ENCODE data around the gene ARHGEF25. TPM values are rescaled to one million over a fixed set of nuclear protein-coding genes. Genes with fewer than 3 reads are reported as not detected.

Gene ARHGEF25
- total RNA-seq, 1 experiment from 2014 or later = not detected

- Histone ChIP-seq H3K9me3 (ENCODE audit: low read length) (no peaks in the 10 kb centered on the region), H3K27me3 (ENCODE audit: low read length) (no peaks in the 10 kb centered on the region), H3K4me1 (ENCODE audit: low read length) (peaks cover 25% of the 10 kb centered on the region), H3K9ac (ENCODE audit: low read length) (no peak overlapping the region), H3K79me2 (ENCODE audit: low read length) (no peaks in the 10 kb centered on the region), H4K20me1 (ENCODE audit: insufficient read depth, low read depth, low read length) (no peaks in the 10 kb centered on the region), H2AFZ (ENCODE audit: low read length) (no peak overlapping the region), H3K4me3 (ENCODE audit: low read length) (no peak overlapping the region), H3K9me2 (replicated peaks; ENCODE audit: insufficient read depth, low read length) (no peaks in the 10 kb centered on the region), H3K27ac (ENCODE audit: low read length) (no peak overlapping the region), H3K4me2 (ENCODE audit: low read depth, low read length, poor library complexity, severe bottlenecking) (no peak overlapping the region), H3K36me3 (ENCODE audit: insufficient read depth, low read length) (no peaks in the 10 kb centered on the region)
- no peak for DNase-seq
These were observed 2.0 kb upstream of the ARHGEF25 start for GRCh38 chr12:57609101-57609780.

- DNase-seq = no peak
- H3K4me1 ChIP-seq (ENCODE audit: low read length) = peaks cover 30% of the 10 kb centered on the region
- no peaks in the 10 kb centered on the region for H3K9me3 ChIP-seq (ENCODE audit: low read length)
- H4K20me1 ChIP-seq (ENCODE audit: insufficient read depth, low read depth, low read length) = no peaks in the 10 kb centered on the region
- no peaks in the 10 kb centered on the region for H3K79me2 ChIP-seq (ENCODE audit: low read length)
- H3K9me2 ChIP-seq (replicated peaks; ENCODE audit: insufficient read depth, low read length) = no peaks in the 10 kb centered on the region
- no peak overlapping the region for H3K4me2 ChIP-seq (ENCODE audit: low read depth, low read length, poor library complexity, severe bottlenecking)
- H3K27me3 ChIP-seq (ENCODE audit: low read length) = no peaks in the 10 kb centered on the region
- no peak overlapping the region for H3K9ac ChIP-seq (ENCODE audit: low read length)
- no peak overlapping the region for H2AFZ ChIP-seq (ENCODE audit: low read length)
- no peak overlapping the region for H3K4me3 ChIP-seq (ENCODE audit: low read length)
- H3K27ac ChIP-seq (ENCODE audit: low read length) = no peak overlapping the region
- H3K36me3 ChIP-seq (ENCODE audit: insufficient read depth, low read length) = no peaks in the 10 kb centered on the region
These were observed 1.3 kb upstream of the ARHGEF25 start for GRCh38 chr12:57609781-57610553.

GRCh38 chr12:57610554-57611107 lies 604 bp upstream of the ARHGEF25 start:
- no peak overlapping the region for H3K4me3 ChIP-seq (ENCODE audit: low read length)
- H3K9ac ChIP-seq (ENCODE audit: low read length) = no peak overlapping the region
- H3K4me1 ChIP-seq (ENCODE audit: low read length) = peaks cover 31% of the 10 kb centered on the region
- no peaks in the 10 kb centered on the region for H3K9me3 ChIP-seq (ENCODE audit: low read length)
- no peak for DNase-seq
- no peaks in the 10 kb centered on the region for H3K9me2 ChIP-seq (replicated peaks; ENCODE audit: insufficient read depth, low read length)
- no peaks in the 10 kb centered on the region for H3K27me3 ChIP-seq (ENCODE audit: low read length)
- no peaks in the 10 kb centered on the region for H4K20me1 ChIP-seq (ENCODE audit: insufficient read depth, low read depth, low read length)
- no peak overlapping the region for H3K4me2 ChIP-seq (ENCODE audit: low read depth, low read length, poor library complexity, severe bottlenecking)
- H3K79me2 ChIP-seq (ENCODE audit: low read length) = no peaks in the 10 kb centered on the region
- H2AFZ ChIP-seq (ENCODE audit: low read length) = no peak overlapping the region
- H3K36me3 ChIP-seq (ENCODE audit: insufficient read depth, low read length) = no peaks in the 10 kb centered on the region
- no peak overlapping the region for H3K27ac ChIP-seq (ENCODE audit: low read length)

GRCh38 chr12:57611827-57612710 lies 834 bp downstream of the ARHGEF25 start:
- H3K4me2 ChIP-seq (ENCODE audit: low read depth, low read length, poor library complexity, severe bottlenecking) = peak overlapping the region; percentile 63
- H3K9me3 ChIP-seq (ENCODE audit: low read length) = no peaks in the 10 kb centered on the region
- H3K36me3 ChIP-seq (ENCODE audit: insufficient read depth, low read length) = no peaks in the 10 kb centered on the region
- no peak overlapping the region for H2AFZ ChIP-seq (ENCODE audit: low read length)
- no peaks in the 10 kb centered on the region for H4K20me1 ChIP-seq (ENCODE audit: insufficient read depth, low read depth, low read length)
- no peak for DNase-seq
- no peak overlapping the region for H3K9ac ChIP-seq (ENCODE audit: low read length)
- no peaks in the 10 kb centered on the region for H3K9me2 ChIP-seq (replicated peaks; ENCODE audit: insufficient read depth, low read length)
- H3K79me2 ChIP-seq (ENCODE audit: low read length) = no peaks in the 10 kb centered on the region
- no peak overlapping the region; the same call in 1 of the 2 replicates for H3K4me3 ChIP-seq (ENCODE audit: low read length)
- H3K4me1 ChIP-seq (ENCODE audit: low read length) = peaks cover 28% of the 10 kb centered on the region
- no peaks in the 10 kb centered on the region for H3K27me3 ChIP-seq (ENCODE audit: low read length)
- no peak overlapping the region for H3K27ac ChIP-seq (ENCODE audit: low read length)

GRCh38 chr12:57612711-57613426 lies 1.6 kb downstream of the ARHGEF25 start:
- no peaks in the 10 kb centered on the region for H3K36me3 ChIP-seq (ENCODE audit: insufficient read depth, low read length)
- H3K9ac ChIP-seq (ENCODE audit: low read length) = no peak overlapping the region
- no peak overlapping the region for H3K4me3 ChIP-seq (ENCODE audit: low read length)
- no peaks in the 10 kb centered on the region for H3K9me3 ChIP-seq (ENCODE audit: low read length)
- no peak for DNase-seq
- no peak overlapping the region for H3K27ac ChIP-seq (ENCODE audit: low read length)
- H4K20me1 ChIP-seq (ENCODE audit: insufficient read depth, low read depth, low read length) = no peaks in the 10 kb centered on the region
- H3K27me3 ChIP-seq (ENCODE audit: low read length) = no peaks in the 10 kb centered on the region
- H2AFZ ChIP-seq (ENCODE audit: low read length) = no peak overlapping the region
- H3K9me2 ChIP-seq (replicated peaks; ENCODE audit: insufficient read depth, low read length) = no peaks in the 10 kb centered on the region
- H3K4me2 ChIP-seq (ENCODE audit: low read depth, low read length, poor library complexity, severe bottlenecking) = no peak overlapping the region
- H3K79me2 ChIP-seq (ENCODE audit: low read length) = no peaks in the 10 kb centered on the region
- H3K4me1 ChIP-seq (ENCODE audit: low read length) = peaks cover 28% of the 10 kb centered on the region

- Histone ChIP-seq H3K4me1 (ENCODE audit: low read length) (peaks cover 28% of the 10 kb centered on the region), H3K36me3 (ENCODE audit: insufficient read depth, low read length) (no peaks in the 10 kb centered on the region), H3K4me3 (ENCODE audit: low read length) (no peak overlapping the region), H3K9me3 (ENCODE audit: low read length) (no peaks in the 10 kb centered on the region), H3K9ac (ENCODE audit: low read length) (no peak overlapping the region), H3K9me2 (replicated peaks; ENCODE audit: insufficient read depth, low read length) (no peaks in the 10 kb centered on the region), H2AFZ (ENCODE audit: low read length) (no peak overlapping the region), H3K4me2 (ENCODE audit: low read depth, low read length, poor library complexity, severe bottlenecking) (peak overlapping the region; percentile 41), H3K27me3 (ENCODE audit: low read length) (no peaks in the 10 kb centered on the region), H3K79me2 (ENCODE audit: low read length) (no peaks in the 10 kb centered on the region), H4K20me1 (ENCODE audit: insufficient read depth, low read depth, low read length) (no peaks in the 10 kb centered on the region), H3K27ac (ENCODE audit: low read length) (no peak overlapping the region)
- DNase-seq = no peak
These were observed 2.3 kb downstream of the ARHGEF25 start for GRCh38 chr12:57613427-57614109.

GRCh38 chr12:57614178-57614947 lies 3.1 kb downstream of the ARHGEF25 start:
- H3K4me3 ChIP-seq (ENCODE audit: low read length) = no peak overlapping the region

More at GRCh38 chr12:57614178-57614947, 3.1 kb downstream of the ARHGEF25 start:
- Histone ChIP-seq H4K20me1 (ENCODE audit: insufficient read depth, low read depth, low read length) (no peaks in the 10 kb centered on the region), H3K9me2 (replicated peaks; ENCODE audit: insufficient read depth, low read length) (no peaks in the 10 kb centered on the region), H3K79me2 (ENCODE audit: low read length) (no peaks in the 10 kb centered on the region), H3K4me1 (ENCODE audit: low read length) (peaks cover 28% of the 10 kb centered on the region), H2AFZ (ENCODE audit: low read length) (no peak overlapping the region), H3K9ac (ENCODE audit: low read length) (no peak overlapping the region), H3K27ac (ENCODE audit: low read length) (no peak overlapping the region), H3K4me2 (ENCODE audit: low read depth, low read length, poor library complexity, severe bottlenecking) (peak overlapping the region; percentile 41), H3K36me3 (ENCODE audit: insufficient read depth, low read length) (no peaks in the 10 kb centered on the region), H3K9me3 (ENCODE audit: low read length) (no peaks in the 10 kb centered on the region), H3K27me3 (ENCODE audit: low read length) (no peaks in the 10 kb centered on the region)
- peak; percentile 87 for DNase-seq

Data from Karpas-422 (cell line).